NCI-H2196 treated with DMSO at 0.1 percent for 48 hours (cell line): ENCODE measurements around the gene PNLIPRP2.

Source experiments
- DNase-seq: peaks from one replicate; lab custom pipeline; 2025; ENCODE audit not compliant: unreplicated experiment; lab: John Stamatoyannopoulos, UW

The PNLIPRP2 gene

GRCh38 chr10:116620423-116621400 lies at the start of gene PNLIPRP2:
TSS of gene PNLIPRP2 (plus strand) at chr10:116620953.
- no peak for DNase-seq

- no peak for DNase-seq
These were observed 46.0 kb upstream of the PNLIPRP2 start for GRCh38 chr10:116574797-116575196.

GRCh38 chr10:116587878-116588591 lies 32.7 kb upstream of the PNLIPRP2 start:
- DNase-seq: no peak

GRCh38 chr10:116588995-116589394 lies 31.8 kb upstream of the PNLIPRP2 start:
- no peak for DNase-seq

GRCh38 chr10:116589926-116590325 lies 30.8 kb upstream of the PNLIPRP2 start:
- DNase-seq: no peak

- no peak for DNase-seq
These were observed 29.9 kb upstream of the PNLIPRP2 start, which contains the start of gene PNLIPRP1 for GRCh38 chr10:116590590-116591444. TSS of gene PNLIPRP1 (plus strand) at chr10:116590959. CDS start at chr10:116591130, 171 bp downstream.

- DNase-seq: no peak
These were observed 27.5 kb upstream of the PNLIPRP2 start for GRCh38 chr10:116593139-116593740.

GRCh38 chr10:116594525-116595035 lies 26.2 kb upstream of the PNLIPRP2 start:
- DNase-seq: no peak

- no peak for DNase-seq
These were observed 24.7 kb upstream of the PNLIPRP2 start for GRCh38 chr10:116596062-116596461.

- DNase-seq: no peak
These were observed 23.2 kb upstream of the PNLIPRP2 start for GRCh38 chr10:116597543-116597942.

- DNase-seq: no peak
These were observed 22.4 kb upstream of the PNLIPRP2 start for GRCh38 chr10:116598329-116598728.

GRCh38 chr10:116599991-116600390 lies 20.8 kb upstream of the PNLIPRP2 start:
- DNase-seq: no peak

- DNase-seq: no peak
These were observed 17.9 kb upstream of the PNLIPRP2 start for GRCh38 chr10:116602648-116603400.

GRCh38 chr10:116606061-116606483 lies 14.7 kb upstream of the PNLIPRP2 start:
- DNase-seq: no peak

- no peak for DNase-seq
These were observed 13.4 kb upstream of the PNLIPRP2 start for GRCh38 chr10:116607336-116607735.

GRCh38 chr10:116608686-116609594 lies 11.8 kb upstream of the PNLIPRP2 start:
- no peak for DNase-seq

- DNase-seq: no peak
These were observed 10.2 kb upstream of the PNLIPRP2 start for GRCh38 chr10:116610443-116611152.

GRCh38 chr10:116611153-116611545 lies 9.6 kb upstream of the PNLIPRP2 start:
- DNase-seq: no peak
